ENCODE measurements around the gene VPS11. TPM values are rescaled to one million over a fixed set of nuclear protein-coding genes. Genes with fewer than 3 reads are reported as not detected.

VPS11 gene
- total RNA-seq, 1 donor, result 35.1 TPM

DNA sequence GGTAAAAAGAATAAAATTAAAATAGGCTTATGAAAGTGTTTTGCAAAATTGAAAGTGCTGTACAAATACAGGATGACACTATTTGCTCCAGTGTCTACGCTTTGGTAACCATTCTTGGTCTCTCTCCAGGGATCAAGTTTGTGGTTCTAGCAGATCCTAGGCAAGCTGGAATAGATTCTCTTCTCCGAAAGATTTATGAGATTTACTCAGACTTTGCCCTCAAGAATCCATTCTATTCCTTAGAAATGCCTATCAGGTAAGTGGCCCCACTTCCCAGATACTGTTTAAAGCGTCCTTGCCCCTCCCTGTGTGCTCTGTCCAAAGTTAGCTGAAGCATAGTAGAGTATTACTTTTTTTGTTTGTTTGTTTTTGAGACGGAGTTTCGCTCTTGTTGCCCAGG lies 46.0 kb upstream of the VPS11 start:
- Histone ChIP-seq H3K9me3 (ENCODE audit: low read depth, low read length) (no peaks in the 10 kb centered on the region), H3K36me3 (ENCODE audit: insufficient read depth, low read length) (peaks cover 39% of the 10 kb centered on the region), H3K4me3 (ENCODE audit: insufficient read depth, low read length) (no peak overlapping the region), H3K27ac (ENCODE audit: low read depth, low read length) (no peak overlapping the region), H4K20me1 (ENCODE audit: insufficient read depth, low read length) (peaks cover 17% of the 10 kb centered on the region), H3K4me1 (ENCODE audit: insufficient read depth, low read length) (peaks cover 15% of the 10 kb centered on the region), H2AFZ (ENCODE audit: low read length) (no peak overlapping the region), H3K79me2 (ENCODE audit: insufficient read depth, low read length) (peaks cover 57% of the 10 kb centered on the region), H3K27me3 (ENCODE audit: insufficient read depth, low read length) (no peaks in the 10 kb centered on the region), H3K4me2 (ENCODE audit: insufficient read depth, low read length) (no peak overlapping the region)
- TF ChIP-seq CTCF (IDR thresholded peaks at IDR 0.05; ENCODE audit: extremely low read depth, low read depth, low read length), result no peak
- DNase-seq (ENCODE audit: insufficient read length, low spot score, missing footprints), result no peak

DNA sequence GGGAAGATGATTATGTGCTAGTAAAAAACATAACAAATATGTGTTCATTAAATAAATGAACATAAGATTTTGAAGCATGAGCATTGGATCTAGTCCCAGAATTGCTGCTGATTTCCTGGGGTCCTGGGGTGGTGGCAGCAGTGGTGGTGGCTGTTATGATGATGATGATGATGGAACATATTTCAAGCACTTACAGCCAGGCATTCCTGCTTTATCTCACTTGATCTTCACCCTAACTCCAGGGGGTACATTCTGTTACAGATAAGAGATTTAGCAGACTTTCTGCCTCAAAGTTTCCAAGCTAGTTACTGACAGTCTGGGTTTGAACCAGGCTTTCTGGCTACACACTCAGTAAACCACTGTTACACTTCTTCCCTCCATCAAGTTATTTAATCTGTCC lies 43.9 kb upstream of the VPS11 start:
- Histone ChIP-seq H3K9me3 (ENCODE audit: low read depth, low read length) (no peaks in the 10 kb centered on the region), H3K27me3 (ENCODE audit: insufficient read depth, low read length) (no peaks in the 10 kb centered on the region), H3K4me1 (ENCODE audit: insufficient read depth, low read length) (peaks cover 8% of the 10 kb centered on the region), H3K4me2 (ENCODE audit: insufficient read depth, low read length) (no peak overlapping the region), H3K36me3 (ENCODE audit: insufficient read depth, low read length) (peaks cover 38% of the 10 kb centered on the region), H3K79me2 (ENCODE audit: insufficient read depth, low read length) (peaks cover 41% of the 10 kb centered on the region), H3K27ac (ENCODE audit: low read depth, low read length) (no peak overlapping the region), H4K20me1 (ENCODE audit: insufficient read depth, low read length) (peaks cover 17% of the 10 kb centered on the region), H2AFZ (ENCODE audit: low read length) (no peak overlapping the region), H3K4me3 (ENCODE audit: insufficient read depth, low read length) (no peak overlapping the region)
- no peak for DNase-seq (ENCODE audit: insufficient read length, low spot score, missing footprints)
- no peak for TF ChIP-seq CTCF (IDR thresholded peaks at IDR 0.05; ENCODE audit: extremely low read depth, low read depth, low read length)

- Histone ChIP-seq H3K4me2 (ENCODE audit: insufficient read depth, low read length) (no peak overlapping the region), H2AFZ (ENCODE audit: low read length) (no peak overlapping the region), H3K36me3 (ENCODE audit: insufficient read depth, low read length) (peaks cover 38% of the 10 kb centered on the region), H4K20me1 (ENCODE audit: insufficient read depth, low read length) (peaks cover 14% of the 10 kb centered on the region), H3K4me1 (ENCODE audit: insufficient read depth, low read length) (peaks cover 11% of the 10 kb centered on the region), H3K4me3 (ENCODE audit: insufficient read depth, low read length) (no peak overlapping the region), H3K27ac (ENCODE audit: low read depth, low read length) (no peak overlapping the region), H3K27me3 (ENCODE audit: insufficient read depth, low read length) (no peaks in the 10 kb centered on the region), H3K9me3 (ENCODE audit: low read depth, low read length) (no peaks in the 10 kb centered on the region), H3K79me2 (ENCODE audit: insufficient read depth, low read length) (peaks cover 32% of the 10 kb centered on the region)
- TF ChIP-seq CTCF (IDR thresholded peaks at IDR 0.05; ENCODE audit: extremely low read depth, low read depth, low read length), result no peak
- DNase-seq (ENCODE audit: insufficient read length, low spot score, missing footprints), result no peak
Observed at GRCh38 chr11:119024430-119025098, 43.1 kb upstream of the VPS11 start.

GRCh38 chr11:119025099-119025473 lies 42.5 kb upstream of the VPS11 start:
- no peak overlapping the region for H3K4me3 ChIP-seq (ENCODE audit: insufficient read depth, low read length)
- no peaks in the 10 kb centered on the region for H3K9me3 ChIP-seq (ENCODE audit: low read depth, low read length)
- peaks cover 38% of the 10 kb centered on the region for H3K36me3 ChIP-seq (ENCODE audit: insufficient read depth, low read length)
- no peaks in the 10 kb centered on the region for H3K27me3 ChIP-seq (ENCODE audit: insufficient read depth, low read length)
- peaks cover 12% of the 10 kb centered on the region for H3K4me1 ChIP-seq (ENCODE audit: insufficient read depth, low read length)
- DNase-seq (ENCODE audit: insufficient read length, low spot score, missing footprints), result no peak
- no peak overlapping the region for H2AFZ ChIP-seq (ENCODE audit: low read length)
- peaks cover 27% of the 10 kb centered on the region for H3K79me2 ChIP-seq (ENCODE audit: insufficient read depth, low read length)
- H3K4me2 ChIP-seq (ENCODE audit: insufficient read depth, low read length), result no peak overlapping the region
- H4K20me1 ChIP-seq (ENCODE audit: insufficient read depth, low read length), result peaks cover 9% of the 10 kb centered on the region
- TF ChIP-seq CTCF (IDR thresholded peaks at IDR 0.05; ENCODE audit: extremely low read depth, low read depth, low read length), result no peak
- H3K27ac ChIP-seq (ENCODE audit: low read depth, low read length), result no peak overlapping the region

Data from osteoblast (primary cell).